Glomerular visceral epithelial cell (primary cell): ENCODE data around the gene EEPD1.

Experiments
- DNase-seq: peaks from one replicate; pipeline ENCODE4 v3.0.0-alpha.2; 2016; ENCODE audit errors: extremely low spot score

The EEPD1 gene

GRCh38 chr7:36279200-36279925, 126.3 kb downstream of the EEPD1 start:
- DNase-seq: no peak

GRCh38 chr7:36279926-36280315, 126.9 kb downstream of the EEPD1 start:
- no peak for DNase-seq

GRCh38 chr7:36280840-36281812, 128.1 kb downstream of the EEPD1 start:
- peak; percentile 72 for DNase-seq

GRCh38 chr7:36281945-36282717, 129.1 kb downstream of the EEPD1 start:
- no peak for DNase-seq

GRCh38 chr7:36283181-36283580, 130.1 kb downstream of the EEPD1 start:
- DNase-seq: no peak

- DNase-seq: no peak
These were observed 130.7 kb downstream of the EEPD1 start for GRCh38 chr7:36283711-36284130.

- DNase-seq: no peak
These were observed 131.5 kb downstream of the EEPD1 start for GRCh38 chr7:36284456-36285090.

- no peak for DNase-seq
These were observed 132.2 kb downstream of the EEPD1 start for GRCh38 chr7:36285276-36285675.

GRCh38 chr7:36286226-36286625, 133.2 kb downstream of the EEPD1 start:
- no peak for DNase-seq

- no peak for DNase-seq
These were observed 133.6 kb downstream of the EEPD1 start for GRCh38 chr7:36286688-36287087.

- DNase-seq: no peak
These were observed 134.6 kb downstream of the EEPD1 start for GRCh38 chr7:36287371-36288241.

GRCh38 chr7:36288501-36288900, 135.4 kb downstream of the EEPD1 start:
- DNase-seq: no peak

GRCh38 chr7:36289833-36290661, 137.0 kb downstream of the EEPD1 start:
- DNase-seq: peak; percentile 78

- DNase-seq: peak; percentile 85
These were observed 138.6 kb downstream of the EEPD1 start for GRCh38 chr7:36291387-36292316.

- no peak for DNase-seq
These were observed 142.0 kb downstream of the EEPD1 start for GRCh38 chr7:36295090-36295489.

- DNase-seq: no peak
These were observed 143.2 kb downstream of the EEPD1 start for GRCh38 chr7:36296284-36296683.

- no peak for DNase-seq
These were observed 144.4 kb downstream of the EEPD1 start for GRCh38 chr7:36297364-36298009.

GRCh38 chr7:36298106-36298505, 145.1 kb downstream of the EEPD1 start:
- no peak for DNase-seq
